Natural killer cell treated with Interleukin-12 subunit alpha and Interleukin-12 subunit beta and Interleukin-15 and Interleukin-18, amount 100 ng/mL, for 72 hours (primary cell): ENCODE measurements around the gene ATIC. TPM values are rescaled to one million over a fixed set of nuclear protein-coding genes. Genes with fewer than 3 reads are reported as not detected.
"Not testable (repeated sequence)": the region's sequence is repeated elsewhere in the genome, so short reads cannot be mapped to it uniquely, and the experiment has no call there.

Experiments used
- ATAC-seq, 2 donors: fragments of 150-1000 bp; cut with Tn5 transposase in 1 of 2; sonication (Bioruptor Pico), chemical (Tn5 transposase) in 1 of 2; 2 replicates each; pipeline ENCODE4 v1.10.0; 2021
- DNase-seq: peaks from one replicate; pipeline ENCODE4 v3.0.0; 2022; ENCODE audit warnings: low spot score
- H3K27ac Mint-ChIP-seq, 2 donors: 1 replicate in 1 of 2; 2 replicates in 1 of 2; pipeline ENCODE4 v1.8.0; 2022; ENCODE audit warnings: mixed read lengths in 2 of 2, mild to moderate bottlenecking in 1 of 2, moderate library complexity in 1 of 2
- H3K27me3 Mint-ChIP-seq, 2 donors: 1 replicate in 1 of 2; 2 replicates in 1 of 2; pipeline ENCODE4 v1.8.0; 2022; ENCODE audit warnings: mixed read lengths in 2 of 2
- H3K36me3 Mint-ChIP-seq: one replicate; pipeline ENCODE4 v1.8.0; 2022; ENCODE audit warnings: mixed read lengths
- H3K4me1 Mint-ChIP-seq, 2 donors: 1 replicate in 1 of 2; 2 replicates in 1 of 2; pipeline ENCODE4 v1.8.0; 2022; ENCODE audit warnings: low read depth in 2 of 2, mixed read lengths in 2 of 2, mild to moderate bottlenecking in 1 of 2
- H3K4me3 Mint-ChIP-seq: one replicate; pipeline ENCODE4 v1.8.0; 2022; ENCODE audit warnings: mixed read lengths
- H3K9me3 Mint-ChIP-seq: 2 replicates; pipeline ENCODE4 v1.8.0; 2022; ENCODE audit warnings: mixed read lengths
- total RNA-seq, 2 donors: library from RNA; stranded (reverse); gene quantifications; one replicate each; pipeline ENCODE4 v1.2.3, GENCODE V29; 2022

ATIC gene
- total RNA-seq, 2 donors from 2014 or later, result 112 to 199 TPM

DNA sequence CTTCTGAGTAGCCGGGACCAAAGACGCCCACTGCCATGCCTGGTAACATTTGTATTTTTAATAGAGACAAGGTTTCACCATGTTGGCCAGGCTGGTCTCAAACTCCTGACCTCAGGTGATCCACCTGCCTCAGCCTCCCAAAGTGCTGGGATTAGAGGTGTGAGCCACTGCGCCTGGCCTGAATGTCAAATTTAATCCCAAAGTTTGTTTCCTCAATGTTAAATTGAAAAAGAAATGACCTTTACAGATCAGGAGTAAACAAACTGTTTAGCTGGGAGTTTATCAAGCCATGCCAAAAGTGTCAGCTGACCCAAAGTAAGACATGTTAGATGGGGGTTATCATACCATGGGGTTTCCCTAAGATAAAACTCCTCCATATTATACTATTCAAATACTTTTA, 48.2 kb downstream of the ATIC start:
- H3K9me3 Mint-ChIP-seq, ATAC-seq, H3K4me1 Mint-ChIP-seq, H3K4me3 Mint-ChIP-seq, H3K27me3 Mint-ChIP-seq, H3K27ac Mint-ChIP-seq, DNase-seq, H3K36me3 Mint-ChIP-seq: not testable (repeated sequence)

DNA sequence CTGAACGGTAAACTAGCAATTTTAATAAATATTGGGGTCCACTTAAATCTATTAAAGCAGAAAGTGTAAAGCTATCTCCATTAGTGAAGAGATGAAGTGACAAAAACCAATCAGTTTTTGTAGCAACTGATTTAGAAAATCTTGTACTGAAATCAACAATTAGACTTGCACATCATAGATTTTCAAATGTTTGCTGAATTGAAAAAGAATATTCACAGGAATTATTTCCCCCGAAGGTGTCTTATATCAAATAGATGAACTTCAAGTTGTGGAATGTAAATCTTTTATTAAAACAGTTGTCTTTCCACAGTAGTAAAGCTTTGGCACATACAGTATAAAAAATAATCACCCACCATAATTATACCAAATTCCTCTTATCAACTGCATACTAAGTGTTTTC, 48.7 kb downstream of the ATIC start:
- no peak overlapping the region for H3K27ac Mint-ChIP-seq
- no peaks in the 10 kb centered on the region for H3K4me1 Mint-ChIP-seq
- DNase-seq (no peak), ATAC-seq (no peak)
- no peak overlapping the region for H3K4me3 Mint-ChIP-seq
- H3K36me3 Mint-ChIP-seq, result no peaks in the 10 kb centered on the region
- no peaks in the 10 kb centered on the region for H3K9me3 Mint-ChIP-seq
- no peaks in the 10 kb centered on the region for H3K27me3 Mint-ChIP-seq

DNA sequence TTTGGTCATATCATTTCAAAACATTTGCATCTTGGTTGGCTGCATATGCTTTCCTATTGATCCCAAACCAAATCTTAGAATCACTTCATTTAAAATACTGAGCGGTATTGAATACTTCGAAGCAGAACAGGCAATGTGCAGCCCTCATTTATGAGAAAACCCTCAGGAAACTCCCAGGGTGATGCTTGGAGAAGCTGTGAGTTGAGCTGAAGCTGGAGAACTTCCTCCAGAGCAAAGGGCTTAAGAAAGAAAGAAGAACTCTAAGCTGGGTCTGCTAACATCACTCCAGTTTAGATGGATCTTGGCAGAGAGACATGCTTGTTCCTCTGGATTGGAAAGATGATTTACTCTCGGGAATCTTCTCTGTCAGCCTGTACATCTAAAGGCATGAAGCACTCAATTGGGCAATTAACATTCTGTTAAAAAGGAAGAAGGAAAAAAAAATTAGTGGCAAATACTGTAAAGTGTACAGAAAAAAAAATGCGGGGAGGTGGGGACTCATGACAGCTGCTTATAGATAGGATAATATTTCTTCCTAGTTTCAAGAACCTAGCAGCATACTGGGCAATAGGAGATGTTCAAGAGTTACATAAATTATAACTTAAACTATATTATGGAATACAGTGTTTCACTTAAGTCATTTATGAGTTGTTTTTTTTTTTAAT, 49.5 kb downstream of the ATIC start:
- DNase-seq (no peak), ATAC-seq (no peak)
- H3K36me3 Mint-ChIP-seq, result no peaks in the 10 kb centered on the region
- H3K4me1 Mint-ChIP-seq, result no peaks in the 10 kb centered on the region
- no peaks in the 10 kb centered on the region for H3K9me3 Mint-ChIP-seq
- H3K4me3 Mint-ChIP-seq, result no peak overlapping the region
- H3K27me3 Mint-ChIP-seq, result no peaks in the 10 kb centered on the region
- no peak overlapping the region for H3K27ac Mint-ChIP-seq

DNA sequence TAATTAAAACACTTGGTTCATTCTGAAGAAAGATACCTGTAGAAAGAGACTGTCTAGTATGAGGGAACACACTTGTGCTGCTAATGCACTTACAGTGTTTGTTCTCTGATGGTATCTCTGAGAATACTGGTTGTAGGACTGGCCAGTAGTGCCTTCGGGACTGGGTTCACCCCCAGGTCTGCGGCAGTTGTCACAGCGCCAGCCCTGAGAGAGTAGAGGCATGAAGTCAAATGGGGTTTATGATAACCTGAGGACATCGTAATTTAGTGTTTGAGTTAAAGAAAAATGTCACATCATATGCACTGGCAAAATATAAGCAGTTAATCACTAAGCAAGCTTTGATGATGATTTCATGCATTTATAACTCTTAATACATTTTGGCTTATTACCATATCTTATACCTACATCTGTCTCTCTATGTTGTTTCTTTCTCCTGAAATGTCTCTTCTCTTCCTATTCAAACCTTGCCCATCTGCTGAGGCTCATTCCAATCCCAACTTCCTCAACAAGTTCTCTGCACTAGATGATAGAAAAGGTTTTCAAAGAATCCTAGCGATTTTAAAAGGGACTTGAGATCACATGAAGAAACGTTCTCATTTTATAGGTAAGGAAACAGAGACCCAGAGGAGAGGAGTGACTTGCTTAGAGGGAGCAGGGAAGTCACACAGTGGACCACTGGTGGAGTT, 50.2 kb downstream of the ATIC start:
- H3K27me3 Mint-ChIP-seq, result no peaks in the 10 kb centered on the region
- H3K36me3 Mint-ChIP-seq, result no peaks in the 10 kb centered on the region
- DNase-seq, result no peak
- H3K4me3 Mint-ChIP-seq, result no peak overlapping the region
- no peak overlapping the region for H3K27ac Mint-ChIP-seq
- H3K4me1 Mint-ChIP-seq, result no peaks in the 10 kb centered on the region
- H3K9me3 Mint-ChIP-seq, result no peaks in the 10 kb centered on the region
- ATAC-seq, result no peak

GRCh38 chr2:215362562-215362904, 50.7 kb downstream of the ATIC start:
- Mint-ChIP-seq H3K27me3 (no peaks in the 10 kb centered on the region), H3K4me1 (no peaks in the 10 kb centered on the region), H3K27ac (no peak overlapping the region), H3K4me3 (no peak overlapping the region), H3K9me3 (no peaks in the 10 kb centered on the region), H3K36me3 (no peaks in the 10 kb centered on the region)
- DNase-seq (no peak), ATAC-seq (no peak)

GRCh38 chr2:215363039-215363438, 51.2 kb downstream of the ATIC start:
- Mint-ChIP-seq H3K4me1 (no peaks in the 10 kb centered on the region), H3K27me3 (no peaks in the 10 kb centered on the region), H3K9me3 (no peaks in the 10 kb centered on the region), H3K36me3 (no peaks in the 10 kb centered on the region), H3K4me3 (no peak overlapping the region), H3K27ac (no peak overlapping the region)
- ATAC-seq (no peak), DNase-seq (no peak)

DNA sequence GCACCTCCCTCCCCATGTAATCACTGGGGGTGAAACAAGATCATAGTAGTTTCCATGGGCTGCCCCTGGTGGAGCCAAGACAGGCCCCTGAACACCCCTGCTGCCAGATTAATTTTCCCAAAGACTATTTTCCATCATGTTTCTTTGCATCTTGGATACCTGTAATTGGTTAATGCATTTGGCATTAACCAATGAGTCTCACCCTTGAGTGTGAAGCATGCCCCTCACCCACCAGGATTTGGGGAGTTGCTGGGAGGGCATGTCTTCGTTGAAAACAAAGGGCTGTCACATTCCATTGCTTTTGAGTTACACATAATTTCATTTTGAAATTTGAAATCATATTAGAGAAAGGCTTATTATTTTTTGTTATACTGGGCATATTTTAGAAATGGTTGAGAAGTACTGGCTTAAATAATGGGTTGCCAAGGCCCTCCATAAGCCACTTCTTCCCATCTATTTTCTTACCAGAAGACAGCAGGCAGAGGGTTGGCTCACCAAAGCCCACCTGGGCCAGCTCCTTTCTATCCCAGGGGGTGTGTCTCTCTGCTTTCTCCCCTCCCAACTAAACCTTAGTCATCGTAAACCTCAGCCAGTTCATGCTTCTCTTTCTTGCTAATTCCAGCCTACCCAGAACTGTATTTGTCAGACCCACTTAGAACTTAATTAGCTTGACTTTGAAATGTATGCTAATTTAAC, 51.8 kb downstream of the ATIC start:
- no peak overlapping the region for H3K4me3 Mint-ChIP-seq
- no peaks in the 10 kb centered on the region for H3K4me1 Mint-ChIP-seq
- H3K27ac Mint-ChIP-seq, result no peak overlapping the region
- no peaks in the 10 kb centered on the region for H3K36me3 Mint-ChIP-seq
- DNase-seq (no peak), ATAC-seq (no peak)
- H3K9me3 Mint-ChIP-seq, result no peaks in the 10 kb centered on the region
- H3K27me3 Mint-ChIP-seq, result no peaks in the 10 kb centered on the region

- Mint-ChIP-seq H3K9me3 (no peaks in the 10 kb centered on the region), H3K27me3 (no peaks in the 10 kb centered on the region), H3K36me3 (no peaks in the 10 kb centered on the region), H3K27ac (no peak overlapping the region), H3K4me3 (no peak overlapping the region), H3K4me1 (no peaks in the 10 kb centered on the region)
- no peak for DNase-seq
- ATAC-seq, result no peak
Measured at GRCh38 chr2:215364157-215365155, 52.6 kb downstream of the ATIC start.

DNA sequence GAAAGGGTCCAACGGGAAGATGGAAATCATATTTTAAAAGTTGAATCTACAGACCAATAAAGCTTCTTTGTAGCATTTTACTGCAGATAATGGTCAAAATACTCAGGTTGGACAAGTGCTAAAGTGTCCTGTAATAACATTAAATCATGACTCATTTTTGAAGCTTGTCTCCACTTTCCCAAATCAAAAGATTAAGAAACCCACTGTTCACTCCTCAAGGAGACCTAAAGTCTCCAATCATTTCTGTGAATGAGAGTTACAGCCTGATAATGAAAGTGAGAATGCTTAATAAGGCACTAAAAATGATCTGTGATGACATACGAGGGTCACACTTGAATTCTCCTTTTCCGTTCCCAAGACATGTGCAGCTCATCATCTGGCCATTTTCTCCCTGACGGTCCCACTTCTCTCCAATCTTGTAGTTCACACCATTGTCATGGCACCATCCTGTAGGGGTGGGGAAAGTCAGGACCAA, 53.4 kb downstream of the ATIC start:
- Mint-ChIP-seq H3K9me3 (no peaks in the 10 kb centered on the region), H3K4me1 (no peaks in the 10 kb centered on the region), H3K36me3 (no peaks in the 10 kb centered on the region), H3K4me3 (no peak overlapping the region), H3K27ac (no peak overlapping the region), H3K27me3 (no peaks in the 10 kb centered on the region)
- DNase-seq (no peak), ATAC-seq (no peak)

DNA sequence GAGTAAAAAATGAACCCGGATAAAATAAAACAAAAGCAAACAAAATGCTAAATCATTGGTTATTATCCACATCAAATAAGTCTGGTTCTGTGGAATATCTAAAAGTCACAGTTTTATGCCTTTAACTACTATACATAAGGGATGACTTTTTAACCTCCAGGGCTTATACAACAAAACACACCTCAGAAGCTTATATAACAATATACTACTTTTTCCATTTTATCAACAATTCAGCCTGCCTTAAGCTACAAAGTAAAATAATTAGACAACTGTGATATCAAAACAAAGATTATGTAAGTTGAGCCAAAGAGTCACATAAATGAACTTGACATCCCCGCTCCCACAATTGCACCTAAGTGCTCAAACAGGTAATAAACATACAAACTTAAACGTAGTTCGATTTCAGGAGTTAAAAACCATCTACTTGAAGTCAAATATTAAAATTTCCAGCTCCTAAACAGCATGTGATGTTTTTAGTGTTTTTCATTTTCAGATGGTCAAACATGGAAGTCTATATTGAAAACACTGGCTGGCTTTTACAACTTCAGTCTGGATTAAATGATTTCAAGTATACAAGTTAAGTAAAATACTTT, 54.7 kb downstream of the ATIC start:
- DNase-seq (no peak), ATAC-seq (no peak)
- no peaks in the 10 kb centered on the region for H3K27me3 Mint-ChIP-seq
- no peaks in the 10 kb centered on the region for H3K36me3 Mint-ChIP-seq
- no peak overlapping the region for H3K27ac Mint-ChIP-seq
- no peak overlapping the region for H3K4me3 Mint-ChIP-seq
- H3K9me3 Mint-ChIP-seq, result no peaks in the 10 kb centered on the region
- no peaks in the 10 kb centered on the region for H3K4me1 Mint-ChIP-seq

DNA sequence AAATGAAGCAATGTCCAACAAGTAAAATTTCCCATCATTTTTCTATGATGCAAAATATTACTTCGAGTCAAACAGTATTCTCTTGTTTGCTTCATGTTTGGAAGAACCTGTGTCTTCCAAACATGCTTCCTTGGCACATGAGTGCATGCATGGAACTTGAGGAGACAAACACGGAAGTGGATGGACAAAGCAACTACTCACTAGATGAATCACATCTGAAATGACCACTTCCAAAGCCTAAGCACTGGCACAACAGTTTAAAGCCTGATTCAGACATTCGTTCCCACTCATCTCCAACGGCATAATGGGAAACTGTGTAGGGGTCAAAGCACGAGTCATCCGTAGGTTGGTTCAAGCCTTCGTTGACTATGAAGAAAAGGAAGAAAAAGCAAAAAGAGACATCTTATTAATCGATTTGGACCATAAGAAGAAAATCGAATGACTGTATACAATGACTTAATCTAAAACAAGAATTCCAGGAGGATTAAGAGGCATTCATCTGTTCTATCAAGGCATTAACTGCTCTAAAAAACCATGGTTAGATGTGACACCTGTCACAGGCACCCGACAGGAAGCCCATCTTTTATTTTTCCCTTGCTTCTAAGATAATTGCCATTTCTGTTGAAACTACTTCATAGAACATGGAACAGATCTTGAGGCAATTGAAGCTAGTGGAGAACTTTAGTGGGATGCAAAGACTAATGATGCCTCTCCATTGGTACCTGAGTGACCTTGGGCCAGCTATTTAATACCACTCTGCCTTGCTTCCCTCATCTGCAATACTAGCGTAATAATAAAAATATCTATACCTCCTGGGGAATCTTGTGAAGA, 56.0 kb downstream of the ATIC start:
- no peaks in the 10 kb centered on the region for H3K27me3 Mint-ChIP-seq
- DNase-seq, result no peak
- H3K9me3 Mint-ChIP-seq, result no peaks in the 10 kb centered on the region
- no peaks in the 10 kb centered on the region for H3K36me3 Mint-ChIP-seq
- H3K27ac Mint-ChIP-seq, result no peak overlapping the region
- no peak for ATAC-seq
- H3K4me1 Mint-ChIP-seq, result no peaks in the 10 kb centered on the region
- no peak overlapping the region for H3K4me3 Mint-ChIP-seq

- no peak for DNase-seq
- Mint-ChIP-seq H3K27me3 (no peaks in the 10 kb centered on the region), H3K4me1 (no peaks in the 10 kb centered on the region), H3K4me3 (no peak overlapping the region), H3K9me3 (no peaks in the 10 kb centered on the region), H3K27ac (no peak overlapping the region), H3K36me3 (no peaks in the 10 kb centered on the region)
- no peak for ATAC-seq
Measured at GRCh38 chr2:215368493-215368809, 56.6 kb downstream of the ATIC start.
